Mucosa of stomach (tissue), 1 donor: Measurements from ENCODE around the gene MMP14.

ENCODE experiments used
- H3K27me3 ChIP-seq: one replicate; pipeline ENCODE4 v1.7.0; 2013; ENCODE audit warnings: mild to moderate bottlenecking, low read length; ENCODE audit not compliant: control insufficient read depth, insufficient read depth
- H3K36me3 ChIP-seq: one replicate; pipeline ENCODE4 v1.7.0; 2013; ENCODE audit warnings: low read length; ENCODE audit not compliant: control insufficient read depth, insufficient read depth
- H3K4me1 ChIP-seq: one replicate; pipeline ENCODE4 v1.7.0; 2013; ENCODE audit warnings: mild to moderate bottlenecking, low read length; ENCODE audit not compliant: control insufficient read depth, insufficient read depth
- H3K4me3 ChIP-seq: one replicate; pipeline ENCODE4 v1.7.0; 2013; ENCODE audit warnings: low read length
- H3K9ac ChIP-seq: one replicate; pipeline ENCODE4 v1.7.0; 2013; ENCODE audit warnings: mild to moderate bottlenecking, low read length, moderate library complexity
- H3K9me3 ChIP-seq: one replicate; pipeline ENCODE4 v1.7.0; 2013; ENCODE audit warnings: mild to moderate bottlenecking, low read length, moderate library complexity; ENCODE audit not compliant: control insufficient read depth
- donor health status: Pancreatic carcinoma.

MMP14 gene

GRCh38 chr14:22837750-22838538 is 1.6 kb downstream of the MMP14 start:
- H3K9ac ChIP-seq, result peak overlapping the region; percentile 97
- peaks cover 16% of the 10 kb centered on the region for H3K36me3 ChIP-seq
- H3K27me3 ChIP-seq, result no peaks in the 10 kb centered on the region
- H3K4me3 ChIP-seq, result peak overlapping the region; percentile 86
- no peaks in the 10 kb centered on the region for H3K9me3 ChIP-seq
- H3K4me1 ChIP-seq, result peaks cover 18% of the 10 kb centered on the region

GRCh38 chr14:22838631-22839041 is 2.3 kb downstream of the MMP14 start:
- Histone ChIP-seq H3K4me1 (peaks cover 18% of the 10 kb centered on the region), H3K4me3 (peak overlapping the region; percentile 86), H3K9ac (peak overlapping the region; percentile 97), H3K36me3 (peaks cover 23% of the 10 kb centered on the region), H3K9me3 (no peaks in the 10 kb centered on the region), H3K27me3 (no peaks in the 10 kb centered on the region)

- Histone ChIP-seq H3K4me1 (peaks cover 18% of the 10 kb centered on the region), H3K9me3 (no peaks in the 10 kb centered on the region), H3K4me3 (peak overlapping the region; percentile 86), H3K9ac (peak overlapping the region; percentile 97), H3K27me3 (no peaks in the 10 kb centered on the region), H3K36me3 (peaks cover 25% of the 10 kb centered on the region)
These were observed 2.9 kb downstream of the MMP14 start for GRCh38 chr14:22839159-22839779.

GRCh38 chr14:22841311-22841710 is 4.9 kb downstream of the MMP14 start:
- Histone ChIP-seq H3K4me3 (no peak overlapping the region), H3K4me1 (peaks cover 21% of the 10 kb centered on the region), H3K9ac (no peak overlapping the region), H3K9me3 (no peaks in the 10 kb centered on the region), H3K27me3 (no peaks in the 10 kb centered on the region), H3K36me3 (peaks cover 37% of the 10 kb centered on the region)

GRCh38 chr14:22841769-22842168 is 5.4 kb downstream of the MMP14 start:
- Histone ChIP-seq H3K36me3 (peaks cover 37% of the 10 kb centered on the region), H3K9ac (no peak overlapping the region), H3K27me3 (no peaks in the 10 kb centered on the region), H3K9me3 (no peaks in the 10 kb centered on the region), H3K4me3 (no peak overlapping the region), H3K4me1 (peaks cover 26% of the 10 kb centered on the region)

GRCh38 chr14:22842211-22843122 is 6.1 kb downstream of the MMP14 start:
- H3K27me3 ChIP-seq, result no peaks in the 10 kb centered on the region
- no peak overlapping the region for H3K4me3 ChIP-seq
- H3K36me3 ChIP-seq, result peaks cover 37% of the 10 kb centered on the region
- peaks cover 29% of the 10 kb centered on the region for H3K4me1 ChIP-seq
- no peak overlapping the region for H3K9ac ChIP-seq
- no peaks in the 10 kb centered on the region for H3K9me3 ChIP-seq

- Histone ChIP-seq H3K9me3 (no peaks in the 10 kb centered on the region), H3K36me3 (peaks cover 37% of the 10 kb centered on the region), H3K4me3 (no peak overlapping the region), H3K4me1 (peaks cover 33% of the 10 kb centered on the region), H3K9ac (no peak overlapping the region), H3K27me3 (no peaks in the 10 kb centered on the region)
These were observed 6.9 kb downstream of the MMP14 start for GRCh38 chr14:22843123-22843925.

- Histone ChIP-seq H3K9me3 (no peaks in the 10 kb centered on the region), H3K36me3 (peaks cover 37% of the 10 kb centered on the region), H3K4me1 (peaks cover 28% of the 10 kb centered on the region), H3K27me3 (no peaks in the 10 kb centered on the region), H3K4me3 (no peak overlapping the region), H3K9ac (no peak overlapping the region)
These were observed 8.1 kb downstream of the MMP14 start for GRCh38 chr14:22844221-22845102.

GRCh38 chr14:22845103-22845394 is 8.7 kb downstream of the MMP14 start:
- H3K4me1 ChIP-seq, result peaks cover 24% of the 10 kb centered on the region
- peaks cover 37% of the 10 kb centered on the region for H3K36me3 ChIP-seq
- no peak overlapping the region for H3K4me3 ChIP-seq
- no peaks in the 10 kb centered on the region for H3K9me3 ChIP-seq
- no peaks in the 10 kb centered on the region for H3K27me3 ChIP-seq
- no peak overlapping the region for H3K9ac ChIP-seq

GRCh38 chr14:22845821-22846625 is 9.6 kb downstream of the MMP14 start:
- no peaks in the 10 kb centered on the region for H3K27me3 ChIP-seq
- H3K4me3 ChIP-seq, result no peak overlapping the region
- peaks cover 29% of the 10 kb centered on the region for H3K4me1 ChIP-seq
- H3K36me3 ChIP-seq, result peaks cover 37% of the 10 kb centered on the region
- H3K9me3 ChIP-seq, result no peaks in the 10 kb centered on the region
- no peak overlapping the region for H3K9ac ChIP-seq
